ENCODE data around the gene SCD.
"Not testable (repeated sequence)": the region's sequence is repeated elsewhere in the genome, so short reads cannot be mapped to it uniquely, and the experiment has no call there.

The SCD gene

DNA sequence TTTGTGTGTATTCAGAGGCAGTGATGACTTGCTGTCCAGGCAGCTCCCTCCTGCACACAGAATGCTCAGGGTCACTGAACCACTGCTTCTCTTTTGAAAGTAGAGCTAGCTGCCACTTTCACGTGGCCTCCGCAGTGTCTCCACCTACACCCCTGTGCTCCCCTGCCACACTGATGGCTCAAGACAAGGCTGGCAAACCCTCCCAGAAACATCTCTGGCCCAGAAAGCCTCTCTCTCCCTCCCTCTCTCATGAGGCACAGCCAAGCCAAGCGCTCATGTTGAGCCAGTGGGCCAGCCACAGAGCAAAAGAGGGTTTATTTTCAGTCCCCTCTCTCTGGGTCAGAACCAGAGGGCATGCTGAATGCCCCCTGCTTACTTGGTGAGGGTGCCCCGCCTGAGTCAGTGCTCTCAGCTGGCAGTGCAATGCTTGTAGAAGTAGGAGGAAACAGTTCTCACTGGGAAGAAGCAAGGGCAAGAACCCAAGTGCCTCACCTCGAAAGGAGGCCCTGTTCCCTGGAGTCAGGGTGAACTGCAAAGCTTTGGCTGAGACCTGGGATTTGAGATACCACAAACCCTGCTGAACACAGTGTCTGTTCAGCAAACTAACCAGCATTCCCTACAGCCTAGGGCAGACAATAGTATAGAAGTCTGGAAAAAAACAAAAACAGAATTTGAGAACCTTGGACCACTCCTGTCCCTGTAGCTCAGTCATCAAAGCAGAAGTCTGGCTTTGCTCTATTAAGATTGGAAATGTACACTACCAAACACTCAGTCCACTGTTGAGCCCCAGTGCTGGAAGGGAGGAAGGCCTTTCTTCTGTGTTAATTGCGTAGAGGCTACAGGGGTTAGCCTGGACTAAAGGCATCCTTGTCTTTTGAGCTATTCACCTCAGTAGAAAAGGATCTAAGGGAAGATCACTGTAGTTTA lies 15.8 kb downstream of the SCD start:
- DNase-seq (ENCODE audit: low read depth): no peak

DNA sequence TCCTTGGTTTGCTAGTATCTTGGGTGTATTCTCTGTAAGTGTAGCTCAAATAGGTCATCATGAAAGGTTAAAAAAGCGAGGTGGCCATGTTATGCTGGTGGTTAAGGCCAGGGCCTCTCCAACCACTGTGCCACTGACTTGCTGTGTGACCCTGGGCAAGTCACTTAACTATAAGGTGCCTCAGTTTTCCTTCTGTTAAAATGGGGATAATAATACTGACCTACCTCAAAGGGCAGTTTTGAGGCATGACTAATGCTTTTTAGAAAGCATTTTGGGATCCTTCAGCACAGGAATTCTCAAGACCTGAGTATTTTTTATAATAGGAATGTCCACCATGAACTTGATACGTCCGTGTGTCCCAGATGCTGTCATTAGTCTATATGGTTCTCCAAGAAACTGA lies 17.1 kb downstream of the SCD start:
- no peak for DNase-seq (ENCODE audit: low read depth)

DNA sequence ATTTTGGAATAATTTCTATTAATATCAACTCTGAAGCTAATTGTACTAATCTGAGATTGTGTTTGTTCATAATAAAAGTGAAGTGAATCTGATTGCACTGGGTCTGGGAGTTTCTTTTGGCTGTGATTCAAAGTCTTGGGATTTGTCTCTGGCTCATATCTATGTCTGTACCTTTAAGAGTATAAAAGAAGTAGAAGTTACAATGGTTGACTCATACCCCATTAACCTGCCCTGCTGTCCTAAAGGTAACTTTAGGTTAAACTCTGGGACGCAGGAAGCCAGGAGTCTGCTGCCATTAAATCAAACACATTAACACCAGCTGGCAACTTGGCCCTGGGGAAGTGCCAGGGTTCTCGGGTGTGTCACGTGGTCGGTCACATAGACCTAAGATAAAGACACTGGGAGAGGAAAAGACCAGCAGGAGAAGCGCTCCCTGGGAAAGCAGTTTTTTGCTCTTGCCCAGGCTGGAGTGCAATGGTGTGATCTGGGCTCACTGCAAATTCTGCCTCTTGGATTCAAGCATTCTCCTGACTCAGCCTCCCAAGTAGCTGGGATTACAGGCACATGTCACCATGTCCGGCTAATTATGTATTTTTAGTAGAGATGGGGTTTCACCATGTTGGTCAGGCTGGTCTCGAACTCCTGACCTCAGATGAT lies 17.8 kb downstream of the SCD start:
- DNase-seq (ENCODE audit: low read depth): no peak

DNA sequence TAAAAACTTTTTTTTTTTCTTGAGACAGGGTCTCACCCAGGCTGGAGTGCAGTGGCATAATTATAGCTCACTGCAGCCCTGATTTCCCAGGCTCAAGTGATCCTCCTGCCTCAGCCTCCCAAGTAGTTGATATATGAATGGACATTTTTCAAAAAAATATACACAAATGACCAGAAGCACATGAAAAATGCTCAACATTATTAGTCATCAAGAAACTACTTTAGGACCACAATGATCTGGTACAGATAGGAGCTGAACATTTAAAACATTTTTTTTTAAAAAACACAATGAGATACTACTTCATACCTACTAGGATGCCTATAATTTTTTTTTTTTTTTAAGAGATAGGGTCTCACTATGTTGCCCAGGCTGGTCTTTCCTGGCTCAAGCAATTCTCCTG lies 21.7 kb downstream of the SCD start:
- no peak for DNase-seq (ENCODE audit: low read depth)

DNA sequence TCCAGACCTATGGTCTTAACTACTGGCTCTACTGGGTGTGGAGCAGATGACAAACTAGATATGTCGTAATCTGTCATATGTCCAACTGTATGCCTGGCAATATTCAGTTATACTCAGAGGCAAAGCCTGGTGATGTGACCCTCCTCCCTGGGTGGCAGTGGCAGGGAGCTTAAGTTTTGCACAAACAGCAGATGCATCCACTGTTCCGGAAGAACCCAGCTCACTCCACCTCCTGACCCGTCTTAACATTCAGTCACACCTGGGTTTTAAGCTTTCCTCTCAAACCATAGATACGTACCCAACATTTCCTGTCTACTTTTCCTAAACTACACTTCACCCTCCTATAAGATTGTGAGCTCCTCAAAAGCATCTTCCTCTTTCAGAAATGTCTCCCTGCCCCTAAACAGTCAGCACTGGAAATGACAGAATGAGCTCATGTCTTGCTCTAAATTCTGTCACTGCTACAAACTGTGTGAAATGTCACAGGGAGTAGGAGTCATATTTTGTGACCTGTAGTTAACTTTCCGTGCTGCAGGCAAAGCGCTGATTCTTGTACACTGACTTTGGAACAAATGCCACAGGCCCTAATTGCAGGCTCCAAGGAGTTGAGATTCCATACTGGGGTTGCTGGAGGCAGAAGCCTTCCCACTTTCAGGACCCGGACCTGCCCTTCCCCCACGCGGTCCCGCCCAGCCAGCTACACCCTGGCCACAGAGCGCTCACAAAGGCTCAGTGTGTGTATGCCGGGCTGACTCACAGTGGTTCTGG lies 23.9 kb downstream of the SCD start:
- peak; percentile 32 for DNase-seq (ENCODE audit: low read depth)

DNA sequence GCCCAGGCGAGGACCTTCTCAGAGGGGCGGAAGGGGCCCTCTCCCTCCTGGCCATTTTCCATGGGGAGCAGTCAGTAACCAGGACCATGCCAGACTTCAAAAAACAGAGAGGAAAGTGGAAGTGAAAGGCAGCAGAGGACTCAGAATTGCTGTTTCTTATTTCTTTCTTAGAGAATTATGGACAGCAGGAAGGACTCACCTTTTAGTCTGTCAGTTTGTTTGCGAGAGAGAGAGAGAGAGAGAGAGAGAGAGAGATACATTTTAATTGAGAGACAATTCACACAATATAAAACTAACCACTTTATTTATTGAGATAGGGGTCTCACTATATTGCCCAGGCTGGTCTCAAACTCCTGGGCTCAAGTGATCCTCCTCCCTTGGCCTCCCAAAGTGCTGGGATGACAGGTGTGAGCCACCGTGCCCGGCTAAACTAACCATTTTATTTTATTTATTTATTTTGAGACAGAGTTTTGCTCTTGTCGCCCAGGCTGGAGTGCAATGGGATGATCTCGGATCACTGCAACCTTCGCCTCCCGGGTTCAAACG lies 24.5 kb downstream of the SCD start:
- no peak for DNase-seq (ENCODE audit: low read depth)

DNA sequence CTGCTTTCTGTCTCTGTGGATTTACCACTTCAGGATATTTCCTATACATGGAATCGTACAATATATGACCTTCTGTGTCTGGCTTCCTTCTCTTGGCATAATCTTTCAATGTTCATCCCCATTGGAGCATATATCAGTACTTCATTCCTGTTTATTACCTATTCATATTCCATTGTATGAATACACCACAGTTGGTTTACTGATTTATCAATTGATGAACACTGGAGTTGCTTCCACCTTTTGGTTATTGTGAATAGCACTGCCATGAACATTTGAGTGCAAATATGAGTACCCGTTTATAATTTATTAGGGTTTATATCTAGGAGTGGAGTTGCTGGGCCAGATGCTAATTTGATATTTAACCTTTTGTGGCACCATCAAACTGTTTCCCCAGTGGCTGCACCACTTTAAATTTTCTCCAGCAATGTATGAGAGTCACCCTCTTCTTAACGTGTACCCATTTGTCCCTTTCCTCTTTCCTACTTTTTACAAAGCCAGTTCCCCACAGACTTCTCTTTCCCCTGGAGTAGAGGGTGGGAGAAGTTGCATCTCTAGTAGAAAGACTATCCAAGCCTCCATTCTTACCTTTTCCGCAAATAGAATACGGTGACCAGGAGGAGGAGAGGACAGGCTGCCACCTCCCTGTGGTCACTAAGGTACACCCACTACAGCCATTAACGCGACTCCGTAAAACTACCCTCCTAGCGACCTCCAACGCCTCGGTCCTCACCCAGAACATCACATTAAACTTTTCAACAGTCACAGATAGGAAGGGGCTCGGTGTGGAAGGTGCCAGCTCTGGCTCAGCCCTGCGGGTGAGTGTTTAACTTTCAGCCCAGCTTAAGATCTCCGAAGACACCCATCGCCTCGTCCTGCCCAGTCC lies 25.6 kb downstream of the SCD start:
- no peak for DNase-seq (ENCODE audit: low read depth)

DNA sequence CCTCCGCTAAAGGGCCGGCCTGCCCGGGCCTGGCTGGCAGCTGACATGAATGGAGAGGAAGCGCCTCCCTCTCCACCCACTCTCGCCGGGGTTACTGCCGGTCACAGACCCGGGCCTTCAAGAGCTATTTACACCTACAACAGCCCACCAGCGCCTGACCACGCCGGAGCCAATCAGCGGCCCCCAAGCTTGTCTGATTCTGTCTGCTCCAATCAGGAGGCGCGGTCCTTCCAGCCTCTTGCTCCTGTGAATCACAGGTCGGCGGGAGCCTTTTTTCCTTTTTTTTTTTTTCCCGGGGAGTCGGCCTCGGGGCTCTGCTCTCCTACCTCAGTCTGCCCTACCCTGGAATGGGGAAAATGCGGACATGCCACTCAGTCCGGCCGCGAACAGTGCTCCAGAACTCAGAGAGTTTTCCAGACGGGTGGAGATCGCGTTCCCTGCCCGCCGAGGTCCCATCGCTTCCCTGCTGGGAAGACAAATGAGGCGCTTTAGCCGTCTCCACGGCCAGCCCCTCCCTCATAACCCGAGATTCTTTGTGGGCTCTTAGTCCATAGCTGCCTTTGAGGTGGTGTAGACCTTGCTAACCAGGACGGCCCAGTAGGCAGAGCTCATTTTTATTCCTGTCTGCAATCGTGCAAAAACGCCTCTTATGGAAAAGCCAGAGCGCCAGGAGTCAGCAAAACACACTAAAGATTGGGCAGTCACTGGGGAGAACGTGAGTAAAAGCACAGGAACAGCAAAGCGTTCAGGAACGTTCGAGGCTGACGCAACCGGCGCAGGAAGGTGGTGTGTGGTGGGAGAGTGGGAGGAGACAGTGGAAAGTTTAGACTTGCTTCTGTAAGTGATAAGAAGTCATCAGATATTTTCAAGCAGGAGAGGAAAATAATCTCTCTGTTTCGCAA lies 26.5 kb downstream of the SCD start:
- peak; percentile 75 for DNase-seq (ENCODE audit: low read depth)

DNA sequence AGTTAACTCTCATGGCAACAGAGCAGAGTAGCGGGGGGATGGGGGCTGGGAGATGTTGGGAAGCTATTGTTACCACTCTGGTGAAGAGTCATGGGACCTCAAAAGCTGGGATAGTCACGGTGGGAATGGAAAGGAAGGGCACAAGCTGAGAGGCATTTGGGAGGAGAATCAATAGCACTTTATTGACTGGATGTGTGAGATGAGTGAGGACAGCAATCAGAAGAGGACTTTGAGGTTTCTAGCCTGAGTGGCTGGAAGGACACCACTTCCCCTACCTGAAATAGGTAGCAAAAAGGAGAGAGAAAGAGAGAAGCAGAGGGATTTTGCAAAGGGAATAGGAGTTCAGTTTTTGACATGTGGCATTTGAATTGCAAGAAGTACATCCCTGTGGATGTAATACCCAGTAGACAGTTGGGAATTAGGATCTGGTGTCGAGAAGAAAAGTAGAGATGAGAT lies 27.2 kb downstream of the SCD start:
- DNase-seq (ENCODE audit: low read depth): no peak

DNA sequence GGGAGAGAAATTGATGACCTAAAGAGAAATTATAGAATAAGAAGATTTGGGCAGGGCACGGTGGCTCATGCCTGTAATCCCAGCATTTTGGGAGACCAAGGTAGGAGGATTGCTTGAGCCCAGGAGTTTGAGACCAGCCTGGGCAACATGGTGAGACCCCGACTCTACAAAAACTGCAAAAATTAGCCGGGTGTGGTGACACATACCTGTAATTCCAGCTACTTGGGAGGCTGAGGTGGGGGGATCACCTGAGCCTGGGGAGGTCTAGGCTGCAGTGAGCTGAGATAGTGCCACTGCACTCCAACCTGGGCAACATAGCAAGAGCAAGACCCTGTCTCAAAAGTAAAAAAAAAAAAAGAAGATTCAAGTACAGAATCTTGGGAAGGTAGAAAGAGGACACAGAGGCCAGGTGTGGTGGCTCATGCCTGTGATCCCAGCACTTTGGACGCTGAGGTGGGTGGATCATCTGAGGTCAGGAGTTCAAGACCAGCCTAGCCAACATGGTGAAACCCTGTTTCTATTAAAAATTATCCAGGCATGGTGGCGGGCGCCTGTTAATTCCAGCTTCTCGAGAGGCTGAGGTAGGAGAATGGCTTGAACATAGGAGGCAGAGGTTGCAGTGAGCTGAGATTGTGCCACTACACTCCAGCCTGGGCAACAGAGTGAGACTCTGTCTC lies 27.8 kb downstream of the SCD start:
- DNase-seq (ENCODE audit: low read depth): not testable (repeated sequence)

DNA sequence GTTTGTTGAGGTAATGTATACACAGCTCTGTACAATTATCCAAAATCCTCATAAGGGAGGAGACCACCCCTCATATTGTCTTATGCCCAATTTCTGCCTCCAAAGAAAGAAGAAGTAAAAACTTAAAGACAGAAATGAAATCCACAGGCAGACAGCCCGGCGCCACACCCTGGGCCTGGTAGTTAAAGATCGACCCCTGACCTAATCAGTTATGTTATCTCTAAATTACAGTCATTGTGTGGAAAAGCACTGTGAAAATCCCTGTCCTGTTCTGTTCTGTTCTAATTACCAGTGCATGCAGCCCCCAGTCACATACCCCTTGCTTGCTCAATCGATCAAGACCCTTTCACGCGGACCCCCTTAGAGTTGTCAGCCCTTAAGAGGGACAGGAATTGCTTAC lies 29.6 kb downstream of the SCD start:
- not testable (repeated sequence) for DNase-seq (ENCODE audit: low read depth)

DNA sequence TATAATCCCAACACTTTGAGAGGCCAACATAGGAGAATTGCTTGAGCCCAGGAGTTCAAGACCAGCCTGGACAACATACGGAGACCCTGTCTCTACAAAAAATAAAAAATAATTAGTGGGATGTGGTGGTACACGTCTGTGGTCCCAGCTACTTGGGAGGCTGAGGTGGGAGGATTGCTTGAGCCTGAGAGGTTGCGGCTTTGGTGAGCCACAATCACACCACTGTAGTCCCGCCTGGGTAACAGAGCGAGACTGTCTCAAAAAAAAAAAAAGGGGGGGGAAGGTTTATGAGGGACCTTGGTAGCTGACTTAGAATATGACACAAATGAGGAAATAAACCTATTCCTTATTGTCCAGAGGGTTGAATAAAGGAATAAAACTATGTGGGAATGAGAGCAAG lies 30.8 kb downstream of the SCD start:
- DNase-seq (ENCODE audit: low read depth): no peak

DNA sequence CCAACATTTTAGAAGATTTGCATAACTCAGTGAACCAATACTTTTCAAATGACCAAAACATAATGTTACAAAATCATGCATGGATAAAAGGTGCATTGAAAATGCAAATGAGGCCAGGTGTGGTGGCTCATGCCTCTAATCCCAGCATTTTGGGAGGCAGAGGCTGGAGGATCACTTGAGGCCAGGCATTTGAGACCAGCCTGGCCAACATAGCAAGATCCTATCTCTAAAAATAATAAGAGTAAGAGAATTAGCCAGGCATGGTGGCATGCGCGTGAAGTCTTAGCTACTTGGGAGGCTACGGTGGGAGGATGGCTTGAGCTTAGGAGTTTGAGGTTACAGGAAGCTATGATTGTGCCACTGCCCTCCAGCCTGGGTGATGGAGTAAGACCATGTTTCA lies 33.4 kb downstream of the SCD start:
- DNase-seq (ENCODE audit: low read depth): no peak

DNA sequence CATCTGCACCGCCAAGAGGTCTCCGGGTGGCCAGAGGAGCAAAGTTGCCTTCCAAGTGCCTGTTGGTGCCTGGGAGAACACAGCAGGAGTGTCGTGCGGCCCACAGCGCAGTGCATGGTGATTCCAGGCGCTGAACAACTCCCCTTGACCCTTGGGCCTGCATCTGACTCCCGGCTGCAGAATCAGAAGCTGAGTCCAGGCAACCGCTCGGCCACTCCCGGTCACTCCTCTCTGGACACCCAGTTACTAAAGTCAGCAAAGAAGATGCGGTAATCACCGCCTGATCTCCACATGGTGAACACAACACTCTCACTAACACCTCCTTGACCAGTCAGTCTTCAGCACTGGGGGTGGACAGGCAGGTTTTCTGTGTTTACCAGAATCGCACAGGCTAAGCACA lies 35.5 kb downstream of the SCD start:
- DNase-seq (ENCODE audit: low read depth): no peak

DNA sequence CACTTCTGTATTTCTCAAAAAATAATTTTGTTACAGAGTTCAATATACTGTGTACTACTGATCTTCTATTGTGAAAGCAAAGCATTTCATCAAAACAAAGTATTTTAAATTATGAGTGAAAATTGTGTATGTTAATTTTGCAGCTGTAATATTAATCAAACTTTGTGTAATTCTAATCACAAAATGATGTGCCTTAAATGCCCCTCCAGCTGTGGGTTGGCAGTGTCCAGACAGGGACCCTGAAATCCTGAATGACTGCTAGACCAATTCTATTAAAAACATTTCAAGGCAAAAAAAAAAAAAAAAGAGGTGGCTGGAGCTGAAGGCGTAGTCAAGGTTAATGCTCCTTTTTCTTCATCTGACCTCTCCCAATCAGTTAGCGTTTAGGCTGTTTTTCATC lies 36.2 kb downstream of the SCD start:
- DNase-seq (ENCODE audit: low read depth): no peak

DNA sequence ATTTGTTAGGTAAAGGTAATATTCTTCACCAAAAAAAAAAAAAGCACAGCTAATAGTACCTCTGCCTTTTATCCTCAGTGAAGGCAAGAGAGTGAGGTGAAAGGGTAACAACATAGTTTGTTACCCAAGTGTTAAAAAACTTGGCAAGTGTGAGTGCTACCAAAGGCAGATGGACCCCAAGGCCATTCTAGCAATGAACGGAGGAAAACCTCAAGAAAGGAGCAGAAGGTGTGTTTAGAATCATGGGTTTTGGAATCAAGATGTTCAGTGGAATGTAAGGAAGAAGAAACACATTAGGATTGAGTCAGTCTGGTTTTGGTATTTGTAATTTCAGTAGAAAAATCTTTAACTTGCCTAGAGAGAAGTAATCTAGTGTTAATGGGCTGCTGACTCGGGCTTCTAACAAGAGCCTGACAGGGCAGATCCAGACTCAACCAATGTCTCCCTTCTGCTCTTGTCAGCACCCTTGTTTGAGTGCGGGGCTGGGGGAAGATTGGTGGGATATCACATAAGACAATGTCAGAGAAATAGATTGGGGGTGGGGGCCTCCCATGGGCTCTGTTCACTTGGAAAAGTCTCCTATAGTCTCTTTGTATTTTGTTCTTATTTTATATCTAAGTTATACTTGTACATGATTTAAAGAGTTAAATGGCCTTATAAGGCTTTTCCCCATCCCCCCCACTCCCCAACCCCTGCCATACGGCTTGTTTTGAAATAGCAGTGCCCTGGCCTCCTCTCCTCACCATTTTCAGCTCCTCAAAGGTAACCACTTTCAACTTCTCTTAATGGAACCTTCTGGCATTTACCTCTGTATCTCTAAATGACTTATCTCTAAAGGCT lies 44.4 kb downstream of the SCD start:
- no peak for DNase-seq (ENCODE audit: low read depth)

DNA sequence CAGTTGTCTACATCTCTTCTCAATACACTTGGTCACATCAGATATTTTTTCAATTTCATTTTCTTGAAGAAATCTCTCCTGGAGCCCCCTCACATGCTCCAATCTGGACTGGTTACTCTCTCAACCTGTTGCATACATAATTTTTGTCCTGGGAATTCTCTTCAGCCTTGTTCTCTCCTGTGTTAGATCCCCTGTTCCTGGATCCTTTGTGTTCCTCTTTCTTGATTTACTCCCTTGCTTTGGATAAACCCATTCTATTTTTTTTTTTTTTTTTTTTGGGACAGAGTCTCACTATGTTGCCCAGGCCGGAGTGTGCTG lies 45.6 kb downstream of the SCD start:
- DNase-seq (ENCODE audit: low read depth): no peak

DNA sequence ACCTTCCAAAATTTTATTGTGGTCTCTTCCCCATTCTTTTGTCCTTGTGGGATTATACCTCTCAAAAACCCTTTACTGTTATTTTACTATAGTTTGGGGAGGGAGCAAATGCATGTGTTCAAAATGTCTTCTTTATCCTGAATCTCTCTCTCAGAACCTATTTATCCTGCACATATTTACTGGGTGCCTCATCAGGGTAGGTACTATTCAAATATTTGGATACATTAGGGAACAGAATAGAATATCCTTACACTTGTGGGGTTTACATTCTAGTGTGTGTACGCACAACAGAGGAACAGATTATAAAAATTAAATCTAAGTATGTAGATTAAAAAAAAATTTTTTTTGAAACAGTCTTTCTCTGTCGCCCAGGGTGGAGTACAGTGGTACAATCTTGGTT lies 48.6 kb downstream of the SCD start:
- no peak for DNase-seq (ENCODE audit: low read depth)

DNA sequence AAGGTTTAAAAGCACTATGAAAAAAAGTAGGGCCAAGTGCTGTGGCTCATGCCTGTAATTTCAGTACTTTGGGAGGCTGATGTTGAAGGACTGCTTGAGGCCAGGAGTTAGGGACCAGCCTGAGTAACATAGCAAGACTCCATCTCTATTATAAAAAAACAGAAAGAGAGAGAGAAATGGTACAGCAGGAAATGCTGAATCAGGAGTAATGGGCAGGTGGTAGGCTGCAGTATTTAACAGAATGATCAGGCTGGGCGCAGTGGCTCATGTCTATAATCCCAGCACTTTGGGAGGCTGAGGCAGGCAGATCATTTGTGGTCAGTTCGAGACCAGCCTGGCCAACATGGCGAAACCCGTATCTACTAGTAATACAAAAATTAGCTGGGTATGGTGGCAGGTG lies 49.6 kb downstream of the SCD start:
- DNase-seq (ENCODE audit: low read depth): no peak

All from activated gamma-delta T cell treated with anti-CD3 and anti-CD28 coated beads, Interleukin-2, amount 50 U/mL, for 16 hours (primary cell).